ENCODE data around the gene CHAF1B. TPM values are rescaled to one million over a fixed set of nuclear protein-coding genes. Genes with fewer than 3 reads are reported as not detected.
"Not testable (repeated sequence)": the region's sequence is repeated elsewhere in the genome, so short reads cannot be mapped to it uniquely, and the experiment has no call there.

The CHAF1B gene
- total and polyA plus RNA-seq, 10 of the 15 experiments (the other 5 are each of a cell fraction or from before 2014, with no cell fraction given), result 5.9 to 31.5 (median 17.3) TPM

DNA sequence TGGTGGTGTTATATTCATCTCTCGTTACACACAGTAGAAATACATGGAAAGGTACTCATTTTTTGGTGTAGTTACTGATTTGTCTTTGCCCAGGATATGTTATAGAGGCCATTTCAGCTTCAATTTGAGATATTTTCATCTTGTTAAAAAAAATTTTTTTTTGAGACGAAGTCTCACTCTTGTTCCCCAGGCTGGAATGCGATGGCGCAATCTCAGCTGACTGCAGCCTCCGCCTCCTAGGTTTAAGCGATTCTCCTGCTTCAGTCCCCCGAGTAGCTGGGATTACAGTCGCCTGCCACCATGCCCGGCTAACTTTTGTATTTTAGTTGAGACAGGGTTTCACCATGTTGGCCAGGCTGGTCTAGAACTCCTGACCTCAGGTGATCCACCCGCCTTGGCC is 46.2 kb upstream of the CHAF1B start (continued):
- TF ChIP-seq, protein P1, sequence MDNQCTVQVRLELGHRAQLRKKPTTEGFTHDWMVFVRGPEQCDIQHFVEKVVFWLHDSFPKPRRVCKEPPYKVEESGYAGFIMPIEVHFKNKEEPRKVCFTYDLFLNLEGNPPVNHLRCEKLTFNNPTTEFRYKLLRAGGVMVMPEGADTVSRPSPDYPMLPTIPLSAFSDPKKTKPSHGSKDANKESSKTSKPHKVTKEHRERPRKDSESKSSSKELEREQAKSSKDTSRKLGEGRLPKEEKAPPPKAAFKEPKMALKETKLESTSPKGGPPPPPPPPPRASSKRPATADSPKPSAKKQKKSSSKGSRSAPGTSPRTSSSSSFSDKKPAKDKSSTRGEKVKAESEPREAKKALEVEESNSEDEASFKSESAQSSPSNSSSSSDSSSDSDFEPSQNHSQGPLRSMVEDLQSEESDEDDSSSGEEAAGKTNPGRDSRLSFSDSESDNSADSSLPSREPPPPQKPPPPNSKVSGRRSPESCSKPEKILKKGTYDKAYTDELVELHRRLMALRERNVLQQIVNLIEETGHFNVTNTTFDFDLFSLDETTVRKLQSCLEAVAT (IDR thresholded peaks at IDR 0.05), result no peak
- TF ChIP-seq ZNF217 (IDR thresholded peaks at IDR 0.05) (no peak), EZH2 (IDR thresholded peaks at IDR 0.05; ENCODE audit: borderline replicate concordance, control insufficient read depth, low read depth, low read length) (no peak), YBX1 (IDR thresholded peaks at IDR 0.05) (no peak)

DNA sequence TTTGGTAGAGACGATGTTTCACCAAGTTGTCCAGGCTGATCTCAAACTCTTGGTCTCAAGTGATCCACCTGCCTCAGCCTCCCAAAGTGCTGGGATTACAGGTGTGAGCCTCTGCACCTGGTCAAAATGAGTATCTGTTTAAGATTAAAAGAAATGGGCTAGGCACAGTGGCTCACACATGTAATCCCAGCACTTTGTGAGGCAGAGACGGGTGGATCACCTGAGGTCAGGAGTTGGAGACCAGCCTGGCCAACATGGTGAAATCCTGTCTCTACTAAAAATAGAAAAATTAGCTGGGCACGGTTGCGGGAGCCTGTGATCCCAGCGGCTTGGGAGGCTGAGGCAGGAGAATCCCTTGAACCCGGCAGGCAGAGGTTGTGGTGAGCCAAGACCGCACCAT is 42.6 kb upstream of the CHAF1B start:
- peaks cover 8 to 20% of the 10 kb centered on the region in 2 experiments for H3K36me3 ChIP-seq (ENCODE audit: control insufficient read depth in 2 of 2, insufficient read depth in 2 of 2, low read length in 1 of 2)
- intact Hi-C loops (cut with micrococcal nuclease; ENCODE audit: unreplicated experiment); H3K9ac ChIP-seq (ENCODE audit: control insufficient read depth, insufficient read depth, low read length); H3K79me2 ChIP-seq (ENCODE audit: control insufficient read depth, insufficient read depth, low read length); FAIRE-seq; DNase-seq (ENCODE audit: low read depth, low spot score); H3K4me3 ChIP-seq; RAD21 ChIA-PET (ENCODE audit: unreplicated experiment); H2AFZ ChIP-seq (ENCODE audit: control insufficient read depth, low read depth, low read length); H4K20me1 ChIP-seq (ENCODE audit: control insufficient read depth, insufficient read depth); H3K27ac ChIP-seq (ENCODE audit: control insufficient read depth, insufficient read depth); H3K9me3 ChIP-seq (replicated peaks; ENCODE audit: control insufficient read depth, insufficient read depth, low read length); CTCF ChIA-PET; SMC1A ChIA-PET (ENCODE audit: uncharacterized antibody, unreplicated experiment); in situ Hi-C loops (cut with MboI); POLR2A ChIA-PET; BruUV-seq (replicated peaks); ATAC-seq; H3K27me3 ChIP-seq (replicated peaks in 1 of 2; ENCODE audit: control insufficient read depth in 2 of 2, insufficient read depth in 2 of 2, low read length in 1 of 2); H3K4me2 ChIP-seq (ENCODE audit: control insufficient read depth, insufficient read depth); H3K4me1 ChIP-seq (ENCODE audit: control insufficient read depth, insufficient read depth, low read length): not testable (repeated sequence)
- 93% methylated on average over 7 of the region's 7 CpGs for WGBS (ENCODE audit: insufficient coverage, insufficient replicate concordance, low lambda C conversion rate, missing lambda C conversion rate)

DNA sequence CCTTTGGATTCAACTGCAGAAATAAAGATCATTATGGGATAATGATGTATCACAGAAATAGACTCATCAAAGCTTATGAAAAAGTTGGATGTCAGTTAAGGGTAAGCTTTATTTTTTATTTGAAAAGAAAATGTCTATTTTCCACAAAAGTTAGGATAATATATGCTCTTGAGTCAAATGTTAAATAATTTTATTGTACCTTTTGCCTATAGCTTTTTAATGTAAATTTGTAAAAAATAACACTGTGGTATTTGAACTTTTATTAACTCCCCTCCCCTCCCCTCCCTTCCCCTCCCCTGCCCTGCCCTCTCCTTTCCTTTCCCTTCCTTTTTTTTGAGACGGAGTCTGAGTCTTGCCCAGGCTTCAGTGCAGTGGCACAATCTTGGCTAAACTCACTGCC is 40.3 kb upstream of the CHAF1B start:
- Histone ChIP-seq H3K79me2 (ENCODE audit: control insufficient read depth, insufficient read depth, low read length) (no peaks in the 10 kb centered on the region), H3K9me3 (replicated peaks; ENCODE audit: control insufficient read depth, insufficient read depth, low read length) (no peaks in the 10 kb centered on the region), H3K27ac (ENCODE audit: control insufficient read depth, insufficient read depth) (no peak overlapping the region), H3K9ac (ENCODE audit: control insufficient read depth, insufficient read depth, low read length) (no peak overlapping the region), H3K4me1 (ENCODE audit: control insufficient read depth, insufficient read depth, low read length) (no peaks in the 10 kb centered on the region), H2AFZ (ENCODE audit: control insufficient read depth, low read depth, low read length) (no peak overlapping the region), H4K20me1 (ENCODE audit: control insufficient read depth, insufficient read depth) (no peaks in the 10 kb centered on the region), H3K4me3 (no peak overlapping the region), H3K4me2 (ENCODE audit: control insufficient read depth, insufficient read depth) (no peak overlapping the region), H3K36me3 (ENCODE audit: control insufficient read depth in 2 of 2, insufficient read depth in 2 of 2, low read length in 1 of 2) (peaks cover 11 to 13% of the 10 kb centered on the region in 2 experiments), H3K27me3 (replicated peaks in 1 of 2; ENCODE audit: control insufficient read depth in 2 of 2, insufficient read depth in 2 of 2, low read length in 1 of 2) (no peaks in the 10 kb centered on the region)
- in situ Hi-C loops (cut with MboI), result no loop called here
- no TSS peak for BruUV-seq (replicated peaks)
- WGBS (ENCODE audit: insufficient coverage, insufficient replicate concordance, low lambda C conversion rate, missing lambda C conversion rate), result no CpG with 5 or more reads among the region's 1 CpG
- DNase-seq (ENCODE audit: low read depth, low spot score), result no peak
- intact Hi-C loops (cut with micrococcal nuclease; ENCODE audit: unreplicated experiment), result no loop called here
- SMC1A ChIA-PET (ENCODE audit: uncharacterized antibody, unreplicated experiment), result interaction anchor here (0.6 to 1.7 kb wide), 4 partner anchors 13 to 200 kb away, joined by 3 to 5 read pairs (median 3); no protein-coding TSS in a partner anchor
- CTCF ChIA-PET, result interaction anchor here (1.1 to 1.6 kb wide), 2 partner anchors 11 to 15 kb away, joined by 4 to 7 read pairs; no protein-coding TSS in a partner anchor
- FAIRE-seq, result no peak
- RAD21 ChIA-PET (ENCODE audit: unreplicated experiment), result interaction anchor here (0.6 to 0.7 kb wide), 2 partner anchors 12 to 139 kb away, joined by 3 read pairs; no protein-coding TSS in a partner anchor
- ATAC-seq, result no peak
- POLR2A ChIA-PET, result no interaction called here
- TF ChIP-seq CREM (IDR thresholded peaks at IDR 0.05; ENCODE audit: low read depth) (no peak), DPF2 (IDR thresholded peaks at IDR 0.05) (no peak), RUNX3 (IDR thresholded peaks at IDR 0.05; ENCODE audit: low read length) (no peak), BCL11A (IDR thresholded peaks at IDR 0.05; ENCODE audit: low read depth, low read length) (no peak), SREBF1 (IDR thresholded peaks at IDR 0.05; ENCODE audit: low read length) (no peak), MYB (IDR thresholded peaks at IDR 0.05; ENCODE audit: borderline replicate concordance, low read depth, low read length) (no peak), TCF3 (IDR thresholded peaks at IDR 0.05; ENCODE audit: borderline replicate concordance, insufficient read depth, low read depth, low read length) (no peak), SUZ12 (IDR thresholded peaks at IDR 0.05; ENCODE audit: unreplicated experiment) (no peak), PML (IDR thresholded peaks at IDR 0.05; ENCODE audit: low read length) (no peak)

Data from GM12878 (cell line).